HUES64 (cell line): ENCODE results near the gene PCDHGC4.

Source experiments
- H3K27ac ChIP-seq: 2 replicates; pipeline ENCODE4 v1.7.0; 2013; ENCODE audit warnings: low read depth, low read length, inconsistent platforms
- H3K27me3 ChIP-seq: 2 replicates; pipeline ENCODE4 v1.6.1; 2013; ENCODE audit warnings: mild to moderate bottlenecking, low read length; ENCODE audit not compliant: insufficient read depth
- H3K36me3 ChIP-seq: 2 replicates; pipeline ENCODE4 v1.6.1; 2013; ENCODE audit warnings: mild to moderate bottlenecking, low read length; ENCODE audit not compliant: insufficient read depth
- H3K4me1 ChIP-seq: 2 replicates; pipeline ENCODE4 v1.6.1; 2013; ENCODE audit warnings: mild to moderate bottlenecking, low read length, moderate library complexity; ENCODE audit not compliant: insufficient read depth
- H3K4me3 ChIP-seq: 2 replicates; pipeline ENCODE4 v1.5.1; 2013; ENCODE audit warnings: mild to moderate bottlenecking, low read length, moderate library complexity
- H3K9ac ChIP-seq: 2 replicates; pipeline ENCODE4 v1.6.1; 2013; ENCODE audit warnings: mild to moderate bottlenecking, low read depth, low read length
- H3K9me3 ChIP-seq: 2 replicates; pipeline ENCODE4 v1.6.1; 2013; ENCODE audit warnings: low read depth, low read length; ENCODE audit not compliant: insufficient read depth
- WGBS: fragments of 150-250, 120-280 bp; methylation state at CpG from one replicate; pipeline ENCODE4 v1.1.7; 2013; ENCODE audit warnings: missing lambda C conversion rate; 5-methylcytosine and 5-hydroxymethylcytosine counted together

The PCDHGC4 gene

DNA sequence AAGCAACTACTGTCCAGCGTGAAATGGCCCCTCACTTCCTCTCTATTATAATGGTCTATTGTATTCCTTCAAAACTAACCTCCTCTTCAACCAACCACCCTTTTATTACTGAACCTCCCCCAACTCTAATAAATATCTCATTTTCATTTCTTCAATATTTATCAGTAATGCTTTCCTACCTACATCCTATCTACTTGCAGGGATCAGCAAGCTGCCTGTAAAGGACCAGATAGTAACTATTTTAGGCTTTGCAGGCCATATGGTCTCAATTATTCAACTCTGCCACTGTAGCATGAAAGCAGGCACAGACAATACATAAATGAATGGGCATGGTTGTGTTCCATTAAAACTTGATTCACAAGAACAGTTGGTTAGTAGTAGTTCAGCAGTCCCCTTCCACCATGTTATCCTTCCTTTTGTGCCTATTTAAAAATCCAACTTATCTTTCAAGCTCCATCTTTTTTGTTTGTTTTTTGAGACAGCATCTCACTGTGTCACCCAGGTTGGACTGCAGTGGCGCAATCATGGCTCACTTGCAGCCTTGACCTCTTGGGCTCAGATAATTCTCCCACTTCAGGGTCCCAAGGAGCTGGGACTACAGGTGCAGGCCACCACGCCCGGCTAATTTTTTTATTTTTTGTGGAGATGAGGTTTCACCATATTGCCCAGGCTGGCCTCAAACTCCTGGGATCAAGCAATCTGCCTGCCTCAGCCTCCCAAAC, 49.8 kb downstream of the PCDHGC4 start:
- WGBS = 94% methylated on average over 4 of the region's 4 CpGs
- Histone ChIP-seq H3K27me3 (no peaks in the 10 kb centered on the region), H3K9ac (no peak overlapping the region), H3K4me1 (no peaks in the 10 kb centered on the region), H3K27ac (no peak overlapping the region), H3K9me3 (no peaks in the 10 kb centered on the region), H3K4me3 (no peak overlapping the region), H3K36me3 (peaks cover 35% of the 10 kb centered on the region)
